HepG2 (cell line): Measurements from ENCODE around the gene LMF2. TPM values are rescaled to one million over a fixed set of nuclear protein-coding genes. Genes with fewer than 3 reads are reported as not detected.
A peak's percentile ranks its signal among the peaks of the same experiment; 100 is the strongest.

ENCODE experiments used
- CHD4 ChIP-seq: fragments of 200-600 bp; sonication (generic); IDR thresholded peaks from 2 replicates; pipeline ENCODE4 v1.7.0; 2017; ENCODE audit warnings: mild to moderate bottlenecking, low read length, borderline replicate concordance
- FOXP1 ChIP-seq, 2 experiments: fragments of 450-650 bp in 1 of 2; IDR thresholded peaks; 2 replicates each; pipeline ENCODE4 v1.6.1; 2017 to 2018; ENCODE audit warnings: antibody characterized with exemption in 1 of 2
- RAD51 ChIP-seq: fragments of 450-650 bp; IDR thresholded peaks from 2 replicates; pipeline ENCODE4 v1.6.1; 2016; ENCODE audit warnings: borderline replicate concordance
- YEATS4 ChIP-seq: sonication (generic); formaldehyde crosslinking; IDR thresholded peaks from 2 replicates; pipeline ENCODE4 v1.4.0; 2020; ENCODE audit warnings: missing genetic modification reagents, borderline replicate concordance
- ZBTB38 ChIP-seq: sonication (generic); formaldehyde crosslinking; IDR thresholded peaks from 2 replicates; pipeline ENCODE4 v1.5.1; 2020; ENCODE audit warnings: mild to moderate bottlenecking, missing genetic modification reagents
- ZNF12 ChIP-seq: sonication (generic); formaldehyde crosslinking; IDR thresholded peaks from 2 replicates; pipeline ENCODE4 v1.5.0; 2020; ENCODE audit warnings: missing genetic modification reagents
- ZNF207 ChIP-seq: fragments of 450-650 bp; IDR thresholded peaks from 2 replicates; pipeline ENCODE4 v1.6.1; 2016; ENCODE audit warnings: antibody characterized with exemption, borderline replicate concordance
- ZNF335 ChIP-seq: sonication (generic); formaldehyde crosslinking; IDR thresholded peaks from 2 replicates; pipeline ENCODE4 v1.4.0; 2020; ENCODE audit warnings: missing genetic modification reagents
- ZNF547 ChIP-seq: sonication (generic); formaldehyde crosslinking; IDR thresholded peaks from 2 replicates; pipeline ENCODE4 v1.5.1; 2020; ENCODE audit warnings: mild to moderate bottlenecking, missing genetic modification reagents
- ZNF556 ChIP-seq: sonication (generic); formaldehyde crosslinking; IDR thresholded peaks from 2 replicates; pipeline ENCODE4 v1.4.0; 2020; ENCODE audit warnings: mild to moderate bottlenecking, missing genetic modification reagents, borderline replicate concordance
- ZNF605 ChIP-seq: sonication (generic); formaldehyde crosslinking; IDR thresholded peaks from 2 replicates; pipeline ENCODE4 v1.8.0; 2022; ENCODE audit warnings: mild to moderate bottlenecking, missing genetic modification reagents
- ZNF720 ChIP-seq: sonication (generic); formaldehyde crosslinking; IDR thresholded peaks from 2 replicates; pipeline ENCODE4 v1.4.0; 2020; ENCODE audit warnings: missing genetic modification reagents
- ZNF879 ChIP-seq: sonication (generic); formaldehyde crosslinking; IDR thresholded peaks from 2 replicates; pipeline ENCODE4 v1.8.1; 2023; ENCODE audit warnings: missing genetic modification reagents
- polyA plus RNA-seq, 8 experiments: library from polyadenylated mRNA; depleted of rRNA in 3 of 8; stranded (reverse) in 7 of 8; unstranded in 1 of 8; fragments of >200 nt; fragmentation: Illumina TruSeq in 4 of 8; extraction: Trizol in 4 of 8; gene quantifications; 2 replicates each; pipeline versions ENCODE4 v1.2.1 to v1.2.3, GENCODE V29; 2011 to 2016; ENCODE audit warnings: low read depth in 4 of 8, missing spikeins in 1 of 8, mixed read lengths in 1 of 8; ENCODE audit not compliant: insufficient read depth in 1 of 8
- total RNA-seq, 5 experiments: library from RNA; depleted of rRNA; stranded (reverse); fragments of >200 nt; fragmentation: Illumina TruSeq; extraction: Trizol; gene quantifications; 2 replicates each; pipeline ENCODE4 v1.2.3, GENCODE V29; 2016; ENCODE audit warnings: low read depth in 1 of 5
- TF ChIP-seq, protein P1 (sequence below): sonication (generic); formaldehyde crosslinking; IDR thresholded peaks from 2 replicates; pipeline ENCODE4 v1.4.0; 2020; ENCODE audit warnings: mild to moderate bottlenecking, missing genetic modification reagents
- TF ChIP-seq, protein P2 (sequence below): sonication (generic); formaldehyde crosslinking; IDR thresholded peaks from 2 replicates; pipeline ENCODE4 v1.4.0; 2020; ENCODE audit warnings: missing genetic modification reagents, borderline replicate concordance
- TF ChIP-seq, protein P3 (sequence below): sonication (generic); formaldehyde crosslinking; IDR thresholded peaks from 2 replicates; pipeline ENCODE4 v1.4.0; 2020; ENCODE audit warnings: missing genetic modification reagents, borderline replicate concordance
- TF ChIP-seq, protein P4 (sequence below): sonication (generic); formaldehyde crosslinking; IDR thresholded peaks from 2 replicates; pipeline ENCODE4 v1.9.0; 2021; ENCODE audit warnings: mild to moderate bottlenecking, missing genetic modification reagents

LMF2 gene
- total and polyA plus RNA-seq, 2 of the 13 experiments (the other 11 are each of a cell fraction or from before 2014, with no cell fraction given): 23.3 to 30.6 TPM

DNA sequence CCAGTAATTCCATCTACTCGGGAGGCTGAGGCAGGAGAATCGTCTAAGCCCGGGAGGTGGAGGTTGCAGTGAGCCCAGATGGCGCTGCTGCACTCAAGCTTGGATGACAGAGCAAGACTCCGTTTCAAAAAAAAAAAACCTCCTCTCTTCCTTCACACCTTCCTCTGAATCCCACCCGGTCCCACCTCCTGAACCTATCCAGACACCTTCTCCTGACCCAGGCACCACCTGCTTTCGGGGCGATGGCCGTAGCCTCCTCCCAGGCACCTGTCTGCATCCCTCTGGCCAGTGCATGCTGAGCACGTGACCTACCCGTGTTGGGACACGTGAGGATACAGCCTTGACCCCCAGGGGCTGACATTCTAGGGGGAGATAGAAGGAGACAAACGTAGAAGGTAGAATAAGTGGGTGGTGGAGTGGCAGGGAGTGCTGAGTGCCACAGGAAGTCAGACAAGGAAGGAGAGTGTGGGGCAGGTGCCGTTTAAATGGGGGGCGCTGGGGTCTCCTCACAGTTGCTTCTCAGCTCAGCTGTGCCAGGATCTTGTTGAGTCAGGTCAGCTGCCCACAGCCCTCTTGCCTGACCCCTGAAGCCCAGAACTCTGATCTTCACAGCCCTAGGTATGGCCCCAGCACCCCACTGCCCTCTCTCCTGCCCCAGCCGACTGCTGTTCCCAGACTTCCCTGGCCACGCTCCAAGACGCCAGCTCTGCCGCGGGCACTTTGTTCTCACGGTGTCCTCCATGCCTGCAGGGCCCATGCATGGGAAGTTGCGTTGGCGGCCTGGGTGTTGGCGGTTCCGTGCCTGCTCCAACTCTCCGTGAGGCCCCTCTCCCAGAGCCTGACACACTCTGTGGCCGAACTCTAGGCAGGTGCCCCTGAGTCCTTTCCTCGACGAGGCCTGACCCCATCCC is 22.0 kb downstream of the LMF2 start (continued):
- TF ChIP-seq FOXP1 (IDR thresholded peaks at IDR 0.05) (no peak), FOXP1 (CRISPR knock-in tag; IDR thresholded peaks at IDR 0.05) (no peak), ZNF547 (CRISPR knock-in tag) (no peak; the same call in 1 of the 2 replicates), ZNF879 (0 out of 2 replicates have a peak, but pooled peaks have one; percentile 65), ZNF556 (0 out of 2 replicates have a peak, but pooled peaks have one; percentile 10), ZBTB38 (CRISPR knock-in tag) (0 out of 2 replicates have a peak, but pooled peaks have one; percentile 6), ZNF605 (CRISPR knock-in tag) (peak; percentile 87), RAD51 (peak; percentile 91), ZNF720 (CRISPR knock-in tag) (no peak), ZNF12 (no peak), ZNF335 (no peak), YEATS4 (CRISPR knock-in tag) (0 out of 2 replicates have a peak, but pooled peaks have one; percentile 41), CHD4 (no peak), ZNF207 (no peak)
- TF ChIP-seq, protein P1, sequence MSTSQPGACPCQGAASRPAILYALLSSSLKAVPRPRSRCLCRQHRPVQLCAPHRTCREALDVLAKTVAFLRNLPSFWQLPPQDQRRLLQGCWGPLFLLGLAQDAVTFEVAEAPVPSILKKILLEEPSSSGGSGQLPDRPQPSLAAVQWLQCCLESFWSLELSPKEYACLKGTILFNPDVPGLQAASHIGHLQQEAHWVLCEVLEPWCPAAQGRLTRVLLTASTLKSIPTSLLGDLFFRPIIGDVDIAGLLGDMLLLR (CRISPR knock-in tag): no peak
- TF ChIP-seq, protein P2, sequence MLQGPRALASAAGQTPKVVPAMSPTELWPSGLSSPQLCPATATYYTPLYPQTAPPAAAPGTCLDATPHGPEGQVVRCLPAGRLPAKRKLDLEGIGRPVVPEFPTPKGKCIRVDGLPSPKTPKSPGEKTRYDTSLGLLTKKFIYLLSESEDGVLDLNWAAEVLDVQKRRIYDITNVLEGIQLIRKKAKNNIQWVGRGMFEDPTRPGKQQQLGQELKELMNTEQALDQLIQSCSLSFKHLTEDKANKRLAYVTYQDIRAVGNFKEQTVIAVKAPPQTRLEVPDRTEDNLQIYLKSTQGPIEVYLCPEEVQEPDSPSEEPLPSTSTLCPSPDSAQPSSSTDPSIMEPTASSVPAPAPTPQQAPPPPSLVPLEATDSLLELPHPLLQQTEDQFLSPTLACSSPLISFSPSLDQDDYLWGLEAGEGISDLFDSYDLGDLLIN: no peak
- TF ChIP-seq, protein P3, sequence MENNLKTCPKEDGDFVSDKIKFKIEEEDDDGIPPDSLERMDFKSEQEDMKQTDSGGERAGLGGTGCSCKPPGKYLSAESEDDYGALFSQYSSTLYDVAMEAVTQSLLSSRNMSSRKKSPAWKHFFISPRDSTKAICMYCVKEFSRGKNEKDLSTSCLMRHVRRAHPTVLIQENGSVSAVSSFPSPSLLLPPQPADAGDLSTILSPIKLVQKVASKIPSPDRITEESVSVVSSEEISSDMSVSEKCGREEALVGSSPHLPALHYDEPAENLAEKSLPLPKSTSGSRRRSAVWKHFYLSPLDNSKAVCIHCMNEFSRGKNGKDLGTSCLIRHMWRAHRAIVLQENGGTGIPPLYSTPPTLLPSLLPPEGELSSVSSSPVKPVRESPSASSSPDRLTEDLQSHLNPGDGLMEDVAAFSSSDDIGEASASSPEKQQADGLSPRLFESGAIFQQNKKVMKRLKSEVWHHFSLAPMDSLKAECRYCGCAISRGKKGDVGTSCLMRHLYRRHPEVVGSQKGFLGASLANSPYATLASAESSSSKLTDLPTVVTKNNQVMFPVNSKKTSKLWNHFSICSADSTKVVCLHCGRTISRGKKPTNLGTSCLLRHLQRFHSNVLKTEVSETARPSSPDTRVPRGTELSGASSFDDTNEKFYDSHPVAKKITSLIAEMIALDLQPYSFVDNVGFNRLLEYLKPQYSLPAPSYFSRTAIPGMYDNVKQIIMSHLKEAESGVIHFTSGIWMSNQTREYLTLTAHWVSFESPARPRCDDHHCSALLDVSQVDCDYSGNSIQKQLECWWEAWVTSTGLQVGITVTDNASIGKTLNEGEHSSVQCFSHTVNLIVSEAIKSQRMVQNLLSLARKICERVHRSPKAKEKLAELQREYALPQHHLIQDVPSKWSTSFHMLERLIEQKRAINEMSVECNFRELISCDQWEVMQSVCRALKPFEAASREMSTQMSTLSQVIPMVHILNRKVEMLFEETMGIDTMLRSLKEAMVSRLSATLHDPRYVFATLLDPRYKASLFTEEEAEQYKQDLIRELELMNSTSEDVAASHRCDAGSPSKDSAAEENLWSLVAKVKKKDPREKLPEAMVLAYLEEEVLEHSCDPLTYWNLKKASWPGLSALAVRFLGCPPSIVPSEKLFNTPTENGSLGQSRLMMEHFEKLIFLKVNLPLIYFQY (CRISPR knock-in tag): no peak
- TF ChIP-seq, protein P4, sequence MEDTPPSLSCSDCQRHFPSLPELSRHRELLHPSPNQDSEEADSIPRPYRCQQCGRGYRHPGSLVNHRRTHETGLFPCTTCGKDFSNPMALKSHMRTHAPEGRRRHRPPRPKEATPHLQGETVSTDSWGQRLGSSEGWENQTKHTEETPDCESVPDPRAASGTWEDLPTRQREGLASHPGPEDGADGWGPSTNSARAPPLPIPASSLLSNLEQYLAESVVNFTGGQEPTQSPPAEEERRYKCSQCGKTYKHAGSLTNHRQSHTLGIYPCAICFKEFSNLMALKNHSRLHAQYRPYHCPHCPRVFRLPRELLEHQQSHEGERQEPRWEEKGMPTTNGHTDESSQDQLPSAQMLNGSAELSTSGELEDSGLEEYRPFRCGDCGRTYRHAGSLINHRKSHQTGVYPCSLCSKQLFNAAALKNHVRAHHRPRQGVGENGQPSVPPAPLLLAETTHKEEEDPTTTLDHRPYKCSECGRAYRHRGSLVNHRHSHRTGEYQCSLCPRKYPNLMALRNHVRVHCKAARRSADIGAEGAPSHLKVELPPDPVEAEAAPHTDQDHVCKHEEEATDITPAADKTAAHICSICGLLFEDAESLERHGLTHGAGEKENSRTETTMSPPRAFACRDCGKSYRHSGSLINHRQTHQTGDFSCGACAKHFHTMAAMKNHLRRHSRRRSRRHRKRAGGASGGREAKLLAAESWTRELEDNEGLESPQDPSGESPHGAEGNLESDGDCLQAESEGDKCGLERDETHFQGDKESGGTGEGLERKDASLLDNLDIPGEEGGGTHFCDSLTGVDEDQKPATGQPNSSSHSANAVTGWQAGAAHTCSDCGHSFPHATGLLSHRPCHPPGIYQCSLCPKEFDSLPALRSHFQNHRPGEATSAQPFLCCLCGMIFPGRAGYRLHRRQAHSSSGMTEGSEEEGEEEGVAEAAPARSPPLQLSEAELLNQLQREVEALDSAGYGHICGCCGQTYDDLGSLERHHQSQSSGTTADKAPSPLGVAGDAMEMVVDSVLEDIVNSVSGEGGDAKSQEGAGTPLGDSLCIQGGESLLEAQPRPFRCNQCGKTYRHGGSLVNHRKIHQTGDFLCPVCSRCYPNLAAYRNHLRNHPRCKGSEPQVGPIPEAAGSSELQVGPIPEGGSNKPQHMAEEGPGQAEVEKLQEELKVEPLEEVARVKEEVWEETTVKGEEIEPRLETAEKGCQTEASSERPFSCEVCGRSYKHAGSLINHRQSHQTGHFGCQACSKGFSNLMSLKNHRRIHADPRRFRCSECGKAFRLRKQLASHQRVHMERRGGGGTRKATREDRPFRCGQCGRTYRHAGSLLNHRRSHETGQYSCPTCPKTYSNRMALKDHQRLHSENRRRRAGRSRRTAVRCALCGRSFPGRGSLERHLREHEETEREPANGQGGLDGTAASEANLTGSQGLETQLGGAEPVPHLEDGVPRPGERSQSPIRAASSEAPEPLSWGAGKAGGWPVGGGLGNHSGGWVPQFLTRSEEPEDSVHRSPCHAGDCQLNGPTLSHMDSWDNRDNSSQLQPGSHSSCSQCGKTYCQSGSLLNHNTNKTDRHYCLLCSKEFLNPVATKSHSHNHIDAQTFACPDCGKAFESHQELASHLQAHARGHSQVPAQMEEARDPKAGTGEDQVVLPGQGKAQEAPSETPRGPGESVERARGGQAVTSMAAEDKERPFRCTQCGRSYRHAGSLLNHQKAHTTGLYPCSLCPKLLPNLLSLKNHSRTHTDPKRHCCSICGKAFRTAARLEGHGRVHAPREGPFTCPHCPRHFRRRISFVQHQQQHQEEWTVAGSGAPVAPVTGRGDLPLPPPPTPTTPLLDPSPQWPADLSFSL: no peak
